ENCODE results near the gene CCDC88A.
"Not testable (repeated sequence)": the region's sequence is repeated elsewhere in the genome, so short reads cannot be mapped to it uniquely, and the experiment has no call there.

The CCDC88A gene

DNA sequence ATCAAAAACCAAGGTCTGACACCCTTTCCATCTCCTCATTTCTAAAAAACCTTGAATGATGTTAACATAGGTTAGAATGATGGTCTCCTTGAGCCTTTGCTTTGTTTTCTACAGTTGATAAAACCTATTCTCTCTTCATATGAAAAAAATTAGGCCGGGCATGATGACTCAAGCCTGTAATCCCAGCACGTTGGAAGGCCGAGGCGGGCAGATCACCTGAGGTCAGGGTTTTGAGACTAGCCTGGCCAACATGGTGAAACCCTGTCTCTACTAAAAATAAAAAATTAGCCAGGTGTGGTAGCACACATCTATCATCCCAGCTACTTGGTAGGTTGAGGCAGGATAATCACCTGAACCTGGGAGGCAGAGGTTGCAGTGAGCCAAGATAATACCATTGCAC is 49.4 kb downstream of the CCDC88A start:
- DNase-seq = no peak

DNA sequence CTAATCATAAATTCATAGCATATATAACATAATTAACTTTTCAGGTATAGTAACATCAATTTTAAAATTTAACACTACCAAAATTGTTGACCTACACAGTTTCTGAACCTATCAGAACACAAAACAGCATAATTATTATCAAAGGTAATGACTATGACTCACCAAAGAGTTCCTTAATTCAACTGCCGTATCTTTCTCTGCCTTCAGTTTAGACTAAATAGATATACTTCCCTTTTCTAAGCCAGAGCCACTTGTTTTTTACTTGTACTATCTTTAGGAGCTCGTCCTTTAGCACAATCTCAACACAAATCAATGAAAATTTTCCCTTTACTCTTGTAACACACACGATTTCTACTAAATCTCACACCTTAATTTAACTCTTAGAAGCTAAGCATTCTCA is 54.4 kb downstream of the CCDC88A start:
- DNase-seq = no peak

DNA sequence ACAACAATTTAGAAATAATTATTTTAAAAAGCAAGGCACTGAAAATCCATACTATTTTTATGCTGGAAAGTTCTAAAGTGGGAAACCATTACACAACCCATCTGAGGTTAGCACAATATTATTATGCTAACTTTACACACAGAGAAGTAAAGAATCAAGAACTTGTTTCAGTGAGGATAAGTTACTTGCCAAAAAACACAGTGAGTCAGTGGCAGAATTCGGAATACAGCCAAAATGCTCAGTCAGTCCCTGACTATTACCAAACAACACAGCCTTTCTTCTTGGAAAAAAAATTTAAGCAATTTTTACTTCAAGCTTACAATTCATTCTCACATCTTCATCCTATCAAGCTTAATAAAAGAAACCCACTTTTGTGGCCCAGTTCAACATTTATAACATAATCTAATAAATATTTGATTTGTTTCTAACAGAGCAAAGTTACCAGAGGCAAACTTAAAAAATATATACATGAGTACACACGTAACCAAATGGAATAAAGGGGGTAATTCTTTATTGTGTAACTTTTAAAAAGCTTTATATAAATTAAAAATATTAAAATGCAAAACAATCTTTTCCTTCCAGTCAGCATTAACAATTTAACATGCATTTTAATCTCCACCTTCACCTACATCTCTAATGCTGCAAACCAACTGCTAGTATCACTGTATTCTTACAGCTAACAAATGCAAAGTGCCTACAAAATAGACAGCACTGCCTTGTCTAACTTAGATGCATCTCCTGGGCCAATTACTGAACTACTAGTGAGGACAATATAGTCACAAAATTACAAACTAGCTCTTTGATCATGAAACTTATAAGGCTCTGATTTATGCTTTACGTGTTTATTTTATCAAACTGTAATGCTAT is 55.2 kb downstream of the CCDC88A start:
- no peak for DNase-seq

DNA sequence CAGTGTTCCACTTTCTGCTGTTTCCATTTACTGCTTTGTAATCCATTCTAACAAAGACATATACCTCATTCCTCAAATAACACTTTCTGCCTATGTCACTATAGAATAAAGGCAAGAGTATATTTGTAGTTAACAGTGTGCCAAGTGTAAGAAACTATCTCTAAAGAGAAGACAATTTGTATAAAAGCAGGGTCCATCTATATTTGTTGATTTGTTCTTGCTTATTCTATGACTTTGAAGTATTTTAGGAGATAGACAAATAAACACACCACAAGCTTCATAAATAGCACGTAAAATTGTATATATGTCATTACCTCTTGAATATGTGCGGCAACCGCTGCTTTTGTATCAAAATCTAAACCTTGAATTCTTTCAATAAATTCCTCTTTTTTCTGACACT is 56.0 kb downstream of the CCDC88A start:
- no peak for DNase-seq

DNA sequence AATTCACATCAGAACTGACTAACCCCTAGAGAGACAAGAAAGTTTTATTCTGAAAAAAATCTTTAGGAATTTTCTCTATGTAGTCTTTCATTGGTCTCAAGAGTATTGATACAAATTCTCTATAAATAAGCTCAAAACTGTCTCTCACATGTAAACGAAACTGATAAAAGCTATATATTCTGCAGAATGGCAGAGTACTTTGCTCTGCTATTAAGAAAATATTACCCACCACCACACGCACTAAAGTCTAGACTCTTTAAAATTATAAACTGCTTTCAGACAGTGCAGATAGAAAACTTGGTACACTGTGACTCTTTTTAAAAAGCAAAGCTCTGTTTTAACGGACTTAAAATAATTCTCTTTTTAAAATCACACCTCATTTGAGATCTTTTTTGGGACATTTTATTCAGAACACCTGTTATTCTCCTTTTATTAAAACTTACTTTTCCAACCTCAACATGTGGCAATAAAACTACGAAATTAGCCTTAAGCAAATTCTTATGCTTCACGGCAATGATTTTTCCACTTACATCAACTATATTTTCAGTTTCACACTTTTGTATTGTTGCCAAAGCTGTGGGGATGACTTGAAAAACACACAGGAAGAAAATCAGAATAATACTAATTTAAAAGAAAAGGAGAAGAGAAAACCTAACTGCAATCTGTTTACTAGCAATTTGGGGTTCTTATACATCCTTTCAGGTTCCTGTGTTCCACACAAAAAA is 58.0 kb downstream of the CCDC88A start:
- DNase-seq = no peak

DNA sequence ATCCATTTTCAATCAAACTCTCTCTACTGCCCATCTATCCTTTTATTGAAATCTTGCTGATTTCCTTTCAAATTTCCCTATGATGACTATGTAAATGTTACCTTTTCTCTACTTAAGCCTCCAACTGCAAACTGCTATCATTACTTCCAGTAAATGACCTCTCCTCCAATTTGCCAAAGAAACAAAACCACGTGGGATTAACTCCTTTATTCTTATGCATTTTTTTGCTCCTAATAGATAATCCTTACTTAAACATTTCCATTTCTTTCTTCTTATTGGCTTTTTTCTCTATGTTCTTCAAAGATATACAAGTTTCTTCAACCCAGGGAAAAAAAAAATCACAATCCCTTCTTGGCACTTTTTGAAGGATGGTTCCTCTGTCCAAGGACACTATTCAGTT is 61.2 kb downstream of the CCDC88A start:
- no peak for DNase-seq

DNA sequence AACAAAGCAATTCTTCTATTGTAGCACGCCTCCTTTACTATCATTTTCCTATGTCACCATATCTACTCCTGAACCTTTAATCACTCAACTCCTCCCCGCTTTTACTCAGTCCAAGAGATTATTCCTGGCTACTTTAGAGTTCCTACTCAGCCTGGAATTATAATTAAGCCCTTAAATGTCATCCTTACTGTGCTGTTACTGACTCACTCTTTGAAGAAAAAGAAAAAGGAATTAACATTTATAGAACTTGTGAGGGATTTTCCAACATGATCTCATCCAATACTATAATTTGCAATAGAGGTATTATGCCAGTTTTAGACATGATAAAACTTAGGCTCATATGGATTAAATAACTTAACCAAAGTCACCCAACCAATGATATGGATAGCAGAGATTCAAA is 61.7 kb downstream of the CCDC88A start:
- no peak for DNase-seq

DNA sequence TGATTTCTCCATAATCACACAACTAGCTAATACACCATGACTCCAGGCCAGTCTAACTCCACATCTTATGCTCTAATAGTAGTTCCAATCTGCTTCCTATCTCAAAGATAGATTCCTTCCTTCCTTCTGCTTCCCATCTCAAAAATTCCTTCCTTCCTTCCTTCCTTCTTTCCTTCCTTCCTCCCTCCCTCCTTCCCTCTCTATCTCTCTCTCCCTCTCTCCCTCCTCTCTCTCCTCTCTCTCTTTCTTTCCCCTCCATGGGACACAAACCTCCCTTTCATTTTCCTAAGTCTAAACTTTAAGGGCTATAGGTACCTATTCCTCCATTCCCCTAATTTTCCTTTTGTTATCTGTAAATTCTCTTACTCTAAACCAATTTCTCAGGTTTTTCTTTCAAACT is 62.5 kb downstream of the CCDC88A start:
- DNase-seq = no peak

DNA sequence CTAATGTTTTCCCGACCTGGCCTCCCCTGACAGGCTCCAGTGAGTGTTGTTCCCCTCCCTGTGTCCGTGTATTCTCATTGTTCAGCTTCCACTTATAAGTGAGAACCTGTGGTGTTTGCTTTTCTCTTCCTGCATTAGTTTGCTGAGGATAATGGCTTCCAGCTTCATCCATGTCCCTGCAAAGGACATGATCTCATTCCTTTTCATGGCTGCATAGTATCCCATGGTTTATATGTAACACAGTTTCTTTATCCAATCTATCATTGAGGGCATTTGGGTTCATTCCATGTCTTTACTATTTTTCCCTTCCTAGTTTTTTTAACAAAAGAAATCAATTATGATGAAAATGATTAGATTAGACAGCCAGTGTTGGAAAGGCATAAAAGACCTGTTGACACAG is 63.5 kb downstream of the CCDC88A start:
- not testable (repeated sequence) for DNase-seq

DNA sequence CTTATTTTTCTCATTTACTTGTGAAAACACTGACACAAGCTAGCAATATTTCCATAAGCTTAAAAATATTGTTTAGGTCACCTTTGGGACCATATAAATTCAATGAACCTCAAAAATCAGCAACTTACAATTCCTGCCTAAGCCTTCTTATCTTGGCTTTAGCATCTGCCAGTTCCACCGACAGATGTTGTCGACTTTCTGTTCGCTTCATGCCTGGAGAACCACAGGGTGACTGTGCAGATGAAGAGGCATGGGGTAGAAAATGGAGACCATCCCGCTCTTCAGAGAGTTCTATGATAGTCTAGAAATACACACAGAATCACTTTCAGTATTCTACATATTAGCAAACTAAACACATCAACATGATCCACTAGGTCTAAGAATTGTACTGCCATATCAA is 64.2 kb downstream of the CCDC88A start:
- no peak for DNase-seq

DNA sequence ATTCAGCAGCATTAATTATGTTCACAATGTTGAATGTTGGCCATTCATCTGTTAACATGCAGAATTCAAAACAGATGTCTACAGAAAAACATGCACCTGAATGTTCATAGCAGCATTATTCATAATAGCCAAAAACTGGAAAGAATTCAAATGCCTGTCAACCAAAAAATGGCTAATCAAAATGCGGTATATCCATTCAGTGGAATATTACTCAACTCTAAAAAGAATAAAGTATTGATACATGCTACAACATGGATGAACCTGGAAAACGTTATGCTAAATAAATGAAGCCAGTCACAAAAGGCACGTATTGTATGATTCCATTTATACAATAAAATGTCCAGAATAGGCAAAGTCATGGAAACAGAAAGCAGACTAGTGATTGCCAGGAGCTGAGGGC is 68.0 kb downstream of the CCDC88A start:
- no peak for DNase-seq

DNA sequence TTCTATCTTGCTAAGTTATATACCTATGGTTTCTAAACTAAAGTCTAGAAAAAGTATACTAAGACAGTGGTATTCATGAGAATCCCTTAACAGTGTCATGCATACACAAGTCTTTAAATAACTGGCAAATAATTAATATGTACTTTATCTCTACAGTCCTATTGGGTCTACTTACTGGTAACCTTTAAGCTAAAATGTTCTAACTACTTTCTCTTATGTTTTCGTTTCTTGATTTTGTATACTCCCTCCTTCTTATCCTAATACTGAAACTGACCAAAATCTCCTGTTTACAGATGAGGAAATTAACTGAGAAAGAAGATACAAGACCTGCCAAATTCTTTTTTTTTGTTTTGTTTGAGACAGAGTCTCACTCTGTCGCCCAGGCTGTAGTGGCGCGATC is 74.6 kb downstream of the CCDC88A start:
- DNase-seq = no peak

DNA sequence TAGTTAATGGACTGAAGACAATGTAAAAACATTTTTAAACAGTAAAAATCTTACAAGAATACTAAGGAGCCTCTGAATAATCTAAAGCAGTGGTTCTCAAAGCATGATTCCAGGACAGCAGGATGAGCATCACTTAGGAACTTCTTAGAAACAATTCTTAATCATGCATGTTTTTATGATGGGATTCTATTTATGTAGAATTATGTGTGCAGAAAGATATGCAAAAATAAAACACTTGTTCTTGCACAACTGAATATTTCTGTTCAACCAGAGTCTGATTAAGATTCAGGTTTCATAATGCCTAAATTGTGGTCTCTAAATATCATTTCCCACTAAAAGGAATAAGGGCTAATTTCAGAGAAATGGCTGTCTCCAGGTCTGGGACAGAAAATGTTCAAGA is 81.4 kb downstream of the CCDC88A start:
- no peak for DNase-seq

DNA sequence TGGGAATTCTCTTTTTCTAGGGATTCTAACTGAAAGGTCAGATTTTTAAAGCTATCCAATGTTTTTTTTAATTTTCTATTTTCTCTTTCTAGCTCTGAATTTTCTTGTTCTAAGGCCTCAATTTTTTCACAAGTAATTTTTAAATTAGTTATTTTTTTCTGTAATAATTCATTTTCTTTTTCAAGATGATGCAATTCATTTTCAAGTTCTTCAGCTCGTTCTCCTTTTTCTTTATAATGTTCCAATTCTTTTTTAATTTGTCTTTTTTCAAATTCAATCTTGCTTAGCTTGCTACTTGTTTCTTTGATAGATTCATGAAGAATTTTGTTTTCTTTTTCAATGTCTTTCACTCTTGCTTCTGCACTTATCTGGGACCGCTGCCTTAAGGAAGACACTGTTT is 84.9 kb downstream of the CCDC88A start:
- DNase-seq = no peak

DNA sequence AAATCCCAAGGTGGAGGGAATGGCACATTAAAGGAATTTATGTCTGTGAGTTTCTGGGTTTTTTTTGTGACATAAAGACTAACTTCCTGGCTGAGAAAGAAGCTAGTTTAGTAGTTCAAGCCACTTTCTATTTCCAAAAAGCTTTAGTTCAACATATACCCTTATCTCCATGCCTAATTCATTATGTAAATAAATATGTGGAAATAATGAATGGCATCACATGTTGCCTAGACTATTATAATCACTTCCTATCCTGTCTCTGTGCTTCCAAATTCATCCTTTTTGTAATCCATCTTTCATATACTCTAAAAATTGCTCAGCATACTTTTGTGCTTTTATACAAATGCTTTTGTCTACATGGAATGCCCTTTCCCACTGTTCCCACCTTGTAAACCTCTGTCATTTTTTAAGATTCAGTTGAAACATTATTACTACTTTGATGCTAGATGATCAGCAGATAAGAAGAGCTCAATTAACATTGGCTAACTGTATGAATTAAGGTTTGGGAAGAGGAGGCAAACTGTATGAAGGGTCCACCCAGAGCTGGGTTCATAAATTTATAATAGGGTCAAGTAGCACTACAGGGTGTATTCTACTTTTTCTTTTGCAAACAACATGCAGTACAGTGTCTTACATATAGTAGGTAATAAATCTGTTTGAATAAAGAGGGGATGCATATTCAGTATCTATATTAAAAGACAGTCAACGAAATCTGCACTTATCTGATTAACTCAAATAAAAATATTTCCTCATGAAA is 88.9 kb downstream of the CCDC88A start:
- DNase-seq = no peak

DNA sequence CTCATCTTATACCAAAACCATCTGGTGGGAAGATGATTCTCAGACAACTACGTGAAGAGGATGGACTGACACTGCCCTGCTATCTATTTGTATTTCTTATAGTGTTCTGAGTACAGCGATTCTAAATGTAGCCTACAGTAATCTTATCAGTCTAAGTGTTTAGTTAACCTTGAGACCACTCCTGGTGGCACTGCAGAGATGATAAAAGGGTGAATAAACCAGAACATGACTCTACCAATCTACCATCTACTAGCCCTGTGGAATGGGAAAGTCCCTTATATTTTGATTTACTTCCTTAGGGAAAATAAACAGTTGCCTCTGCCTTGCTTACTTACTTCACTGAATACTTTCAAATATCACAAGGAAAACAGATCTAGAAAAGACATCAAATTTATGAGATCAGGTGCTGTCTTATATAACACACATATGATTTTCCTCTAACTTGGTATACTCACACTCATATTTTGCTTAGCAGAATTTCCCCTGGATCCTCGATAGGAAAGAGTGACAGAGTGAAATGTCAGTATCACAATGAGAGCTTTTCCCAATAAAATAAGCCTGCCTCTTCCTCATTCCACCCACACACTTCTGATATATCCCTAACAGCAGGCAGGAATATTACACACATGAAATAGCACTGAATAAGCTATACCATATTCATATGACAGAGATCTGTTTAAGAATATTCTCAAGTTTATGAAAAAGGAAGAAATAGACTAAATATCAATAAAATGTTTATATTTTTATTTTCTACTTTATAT is 92.0 kb downstream of the CCDC88A start:
- DNase-seq = no peak

DNA sequence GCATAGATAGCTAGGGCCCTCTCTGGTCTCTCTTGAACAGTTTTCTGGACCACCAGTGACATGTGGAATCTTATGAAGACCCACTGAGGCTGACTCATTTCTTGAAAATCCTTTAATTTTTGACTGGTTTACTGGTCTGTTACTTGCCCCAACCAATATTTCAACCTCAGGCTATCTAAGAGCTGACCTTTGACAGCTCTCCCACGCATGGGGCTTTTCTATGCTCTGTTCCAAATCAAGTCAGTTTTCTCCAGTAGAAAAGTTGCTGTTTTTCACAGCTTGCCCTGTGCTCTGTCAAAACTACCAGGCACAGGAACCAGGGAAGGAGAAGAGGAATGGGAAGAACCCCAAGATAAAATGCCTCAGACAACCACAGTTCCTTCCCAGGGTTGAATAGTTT is 104.7 kb downstream of the CCDC88A start:
- DNase-seq = no peak

DNA sequence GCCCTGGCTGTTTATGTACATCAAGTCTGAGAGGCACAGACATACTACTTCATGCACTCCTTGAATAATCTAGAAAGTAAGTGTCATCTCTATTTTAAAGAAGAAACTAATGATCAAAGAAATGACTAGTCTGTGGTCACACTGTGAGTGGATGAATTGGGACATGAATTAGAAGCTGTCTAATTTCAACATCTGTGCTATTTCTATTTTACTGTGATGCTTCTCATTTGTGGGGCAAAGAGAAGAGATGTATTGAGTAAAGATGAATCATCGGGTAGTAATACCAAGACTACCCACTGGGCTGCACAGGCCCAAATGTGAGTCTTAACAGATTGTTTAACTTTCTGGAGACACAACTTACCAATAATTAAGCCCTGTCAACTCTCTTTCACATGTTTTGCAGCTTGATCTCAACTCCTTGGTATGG is 108.2 kb downstream of the CCDC88A start:
- DNase-seq = no peak

DNA sequence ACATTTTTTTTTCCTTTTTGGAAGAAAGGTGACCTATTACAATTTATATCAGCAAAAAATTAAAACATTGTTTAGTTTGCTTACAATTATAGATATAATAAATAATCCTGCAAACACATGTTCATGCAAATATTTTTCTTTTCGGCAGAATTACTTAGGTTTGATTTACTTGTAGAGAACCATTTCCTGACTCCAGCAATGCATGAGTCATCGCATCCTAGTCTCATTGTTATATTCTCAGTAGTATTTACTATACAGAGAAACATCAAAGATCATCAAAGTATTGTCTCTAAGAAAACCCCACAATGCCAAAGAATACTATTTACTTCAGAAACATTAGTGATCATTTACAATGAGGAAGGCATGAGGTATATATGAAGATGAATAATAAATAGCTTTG is 110.2 kb downstream of the CCDC88A start:
- DNase-seq = no peak

DNA sequence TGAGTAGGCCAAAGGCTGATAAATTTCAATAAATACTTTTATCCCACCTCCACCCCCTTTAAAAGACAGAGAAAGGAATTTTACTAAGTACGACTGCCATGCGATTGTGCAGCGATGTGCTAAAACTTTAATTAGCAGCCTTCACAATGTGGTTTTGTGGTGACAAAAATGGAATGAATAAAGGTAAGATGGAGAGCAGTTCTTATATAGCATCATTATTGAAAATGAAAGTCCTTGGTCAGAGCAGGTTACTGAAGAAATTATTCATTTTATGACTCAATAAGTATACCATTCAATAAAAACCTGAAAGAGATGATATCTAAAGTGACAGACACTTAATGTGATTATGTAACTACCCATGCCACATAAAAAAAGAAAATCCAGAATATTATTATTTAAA is 117.4 kb downstream of the CCDC88A start:
- DNase-seq = no peak

DNA sequence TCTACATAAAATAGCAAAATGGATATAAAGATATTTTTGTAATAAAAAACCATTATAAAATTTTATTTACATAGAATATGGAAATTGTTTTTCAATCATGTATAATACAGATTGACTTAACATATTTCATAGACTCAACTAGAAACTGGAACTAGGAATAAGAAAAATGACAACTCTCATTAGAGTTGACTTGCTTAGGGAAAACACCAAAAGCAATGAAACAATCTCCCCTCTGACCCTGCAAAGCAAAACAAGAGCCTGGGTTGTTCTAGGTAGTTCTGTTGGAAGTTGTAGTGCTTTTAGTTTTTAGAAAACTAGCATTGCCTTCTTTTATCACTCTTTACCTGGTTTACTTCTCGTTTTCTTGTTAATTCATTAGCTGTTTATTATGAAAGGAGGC is 118.4 kb downstream of the CCDC88A start:
- DNase-seq = no peak

DNA sequence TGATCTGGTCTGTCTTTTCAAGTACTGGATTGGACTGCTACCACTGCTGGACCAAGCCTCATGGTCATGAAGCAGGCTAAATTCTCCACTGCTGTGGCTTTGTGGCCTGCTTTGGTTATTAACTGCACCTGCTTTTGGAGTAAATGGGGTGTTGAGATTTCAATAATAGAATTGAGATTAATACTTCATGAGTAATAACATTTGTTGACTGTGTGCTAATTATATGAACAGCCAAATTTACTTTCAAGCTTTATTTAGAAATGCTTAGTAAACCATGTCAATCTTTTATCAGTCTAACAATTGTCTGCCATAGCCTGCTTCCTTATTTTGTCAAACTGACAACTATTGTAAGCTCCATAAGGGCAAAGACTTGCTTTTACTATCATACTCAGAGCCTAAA is 123.3 kb downstream of the CCDC88A start:
- no peak for DNase-seq

DNA sequence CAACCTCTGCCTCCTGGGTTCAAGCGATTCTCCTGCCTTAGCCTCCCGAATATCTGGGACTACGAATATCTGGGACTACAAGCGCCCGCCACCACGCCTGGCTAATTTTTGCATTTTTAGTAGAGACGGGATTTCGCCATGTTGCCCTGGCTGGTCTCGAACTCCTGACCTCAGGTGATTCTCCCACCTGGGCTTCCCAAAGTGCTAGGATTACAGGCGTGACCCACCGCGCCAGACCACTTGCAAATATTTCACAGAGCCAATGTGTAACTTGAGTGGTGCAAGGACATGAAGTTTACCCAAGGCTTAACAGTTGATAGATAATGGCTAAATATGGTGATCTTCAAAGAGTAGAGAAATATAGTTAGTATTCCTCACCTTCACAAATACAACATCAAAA is 136.6 kb downstream of the CCDC88A start:
- DNase-seq = no peak

Measured in effector CD8-positive, alpha-beta T cell (primary cell).